Activated CD4-positive, alpha-beta T cell treated with anti-CD3 and anti-CD28 coated beads, Interleukin-2, amount 10 ng/mL, durations not matched to agents 7 days and 5 days (primary cell): ENCODE measurements around the gene MTHFD2L. TPM values are rescaled to one million over a fixed set of nuclear protein-coding genes. Genes with fewer than 3 reads are reported as not detected.
A peak's percentile ranks its signal among the peaks of the same experiment; 100 is the strongest.
"Not testable (repeated sequence)": the region's sequence is repeated elsewhere in the genome, so short reads cannot be mapped to it uniquely, and the experiment has no call there.

Source experiments
- CTCF ChIA-PET: fragments of 350-600 bp; sonication (Branson Sonifier 250); formaldehyde crosslinking; loops from one replicate; lab custom pipeline; 2021; ENCODE audit warnings: antibody characterized with exemption; lab: Charles Lee
- POLR2A ChIA-PET: fragments of 350-600 bp; sonication (Branson Sonifier 250); formaldehyde crosslinking; loops from one replicate; lab custom pipeline; 2021; ENCODE audit warnings: antibody characterized with exemption; lab: Charles Lee
- DNase-seq: peaks from one replicate; pipeline ENCODE4 v3.0.0-alpha.2; 2020
- H3K27ac Mint-ChIP-seq: one replicate; pipeline ENCODE4 v1.8.0; 2021; ENCODE audit warnings: mild to moderate bottlenecking, moderate library complexity, mixed read lengths
- H3K27me3 Mint-ChIP-seq: one replicate; pipeline ENCODE4 v1.8.0; 2021; ENCODE audit warnings: mixed read lengths
- H3K36me3 Mint-ChIP-seq: one replicate; pipeline ENCODE4 v1.8.0; 2021; ENCODE audit warnings: low read depth, mixed read lengths
- H3K4me1 Mint-ChIP-seq: one replicate; pipeline ENCODE4 v1.8.0; 2021; ENCODE audit warnings: mixed read lengths
- H3K4me3 Mint-ChIP-seq: one replicate; pipeline ENCODE4 v1.8.0; 2021; ENCODE audit warnings: mild to moderate bottlenecking, moderate library complexity, mixed read lengths
- H3K9me3 Mint-ChIP-seq: one replicate; pipeline ENCODE4 v1.8.0; 2021; ENCODE audit warnings: mixed read lengths
- total RNA-seq, 2 experiments: library from RNA; stranded (reverse); gene quantifications; one replicate each; pipeline ENCODE4 v1.2.3, GENCODE V29; 2021

MTHFD2L gene
- total RNA-seq, 2 experiments from 2014 or later: 7.9 to 8.9 TPM

DNA sequence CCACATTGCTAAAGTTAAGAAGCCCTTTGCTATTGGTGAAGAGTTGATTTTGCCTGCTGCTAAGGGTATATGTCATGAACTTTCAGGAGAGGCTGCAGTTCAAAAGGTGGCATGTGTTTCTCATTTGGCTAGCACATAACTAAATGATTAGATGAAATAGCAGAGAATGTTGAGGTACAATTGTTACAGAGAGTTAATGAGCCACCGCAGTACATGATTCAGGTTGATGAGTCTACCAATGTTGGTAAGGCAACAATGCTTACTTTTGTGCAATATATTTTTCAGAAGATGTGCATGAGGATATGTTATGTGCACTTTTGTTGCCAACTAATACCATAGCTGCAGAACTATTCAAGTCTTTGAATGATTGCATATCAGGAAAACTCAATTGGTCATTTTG is 37.8 kb upstream of the MTHFD2L start:
- H3K27ac Mint-ChIP-seq: no peak overlapping the region
- H3K9me3 Mint-ChIP-seq: peaks cover 3% of the 10 kb centered on the region
- H3K4me3 Mint-ChIP-seq: no peak overlapping the region
- no peaks in the 10 kb centered on the region for H3K4me1 Mint-ChIP-seq
- ChIA-PET POLR2A (no interaction called here), CTCF (no interaction called here)
- no peaks in the 10 kb centered on the region for H3K27me3 Mint-ChIP-seq
- DNase-seq: no peak
- H3K36me3 Mint-ChIP-seq: no peaks in the 10 kb centered on the region

DNA sequence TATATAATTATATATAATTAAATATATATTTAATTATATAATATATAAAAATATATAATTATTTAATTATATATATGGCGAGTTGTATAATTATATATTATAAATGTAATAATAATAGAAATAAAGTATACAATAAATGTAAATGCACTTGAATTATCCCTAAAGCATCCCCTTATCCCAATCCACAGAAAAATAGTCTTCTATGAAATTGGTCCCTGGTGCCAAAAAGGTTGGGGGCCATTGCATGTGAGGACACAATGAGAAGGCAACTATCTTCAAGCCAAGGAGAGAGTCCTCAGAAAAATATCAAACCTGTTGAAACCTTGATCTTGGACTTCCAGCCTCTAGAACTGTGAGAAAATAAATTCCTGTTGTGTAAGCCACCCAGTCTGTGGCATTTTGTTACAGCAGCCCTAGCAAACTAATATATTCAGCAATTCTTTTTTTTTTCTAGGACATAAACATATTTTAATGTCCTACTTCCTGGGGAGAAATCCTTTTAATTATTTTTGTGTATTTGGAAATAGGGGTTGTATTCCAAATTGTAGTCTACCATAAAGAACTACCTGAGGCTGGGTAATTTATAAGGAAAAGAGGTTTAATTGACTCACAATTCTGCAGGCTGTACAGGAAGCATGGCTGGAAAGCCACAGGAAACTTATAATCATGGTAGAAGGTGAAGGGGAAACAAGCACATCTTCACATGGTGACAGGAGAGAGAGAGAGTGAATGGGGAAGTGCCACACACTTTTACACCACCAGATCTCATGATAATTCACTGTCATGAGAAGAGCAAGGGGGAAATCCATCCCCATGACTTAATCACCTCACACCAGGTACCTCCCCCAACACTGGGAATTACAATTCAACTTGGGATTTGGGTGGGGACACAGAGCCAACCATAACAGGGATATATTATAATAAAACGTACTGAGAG is 36.0 kb upstream of the MTHFD2L start:
- ChIA-PET POLR2A (no interaction called here), CTCF (no interaction called here)
- no peak overlapping the region for H3K4me3 Mint-ChIP-seq
- DNase-seq: no peak
- H3K27ac Mint-ChIP-seq: no peak overlapping the region
- H3K27me3 Mint-ChIP-seq: no peaks in the 10 kb centered on the region
- no peaks in the 10 kb centered on the region for H3K36me3 Mint-ChIP-seq
- H3K4me1 Mint-ChIP-seq: no peaks in the 10 kb centered on the region
- H3K9me3 Mint-ChIP-seq: peaks cover 3% of the 10 kb centered on the region

DNA sequence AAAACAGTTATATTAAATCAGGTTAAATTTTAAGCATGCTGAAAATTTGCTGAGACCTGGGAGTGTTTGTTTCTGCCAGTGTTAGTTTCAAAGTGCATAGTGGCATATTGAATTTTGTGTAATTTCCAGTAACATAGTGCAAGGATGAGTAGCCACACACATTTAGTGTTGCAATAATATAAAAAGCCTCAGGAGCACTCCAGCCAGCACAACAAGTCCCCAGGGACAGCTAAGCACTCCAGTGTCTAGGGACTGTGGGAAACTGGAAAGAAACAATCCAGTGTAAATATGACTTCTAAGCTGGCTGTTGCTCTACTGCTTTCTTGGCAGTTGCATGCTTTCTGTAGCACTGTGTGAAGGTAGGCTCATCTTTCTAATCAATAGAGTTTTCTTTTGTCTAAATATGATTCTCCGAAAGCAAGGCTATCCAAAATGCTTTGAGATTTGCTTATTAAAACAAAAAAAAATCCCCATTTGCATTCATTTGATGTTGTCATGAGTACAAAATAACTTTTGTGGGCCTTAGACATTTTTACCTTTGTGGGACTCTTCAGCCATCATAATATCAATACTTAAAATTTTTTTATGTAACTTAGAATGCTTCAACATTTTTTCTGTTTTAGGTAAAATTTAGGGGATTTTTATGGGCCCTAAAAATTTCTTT is 34.7 kb upstream of the MTHFD2L start:
- H3K4me1 Mint-ChIP-seq: no peaks in the 10 kb centered on the region
- H3K36me3 Mint-ChIP-seq: no peaks in the 10 kb centered on the region
- H3K4me3 Mint-ChIP-seq: no peak overlapping the region
- peaks cover 3% of the 10 kb centered on the region for H3K9me3 Mint-ChIP-seq
- POLR2A ChIA-PET: no interaction called here
- H3K27me3 Mint-ChIP-seq: no peaks in the 10 kb centered on the region
- CTCF ChIA-PET: no interaction called here
- no peak overlapping the region for H3K27ac Mint-ChIP-seq
- no peak for DNase-seq

DNA sequence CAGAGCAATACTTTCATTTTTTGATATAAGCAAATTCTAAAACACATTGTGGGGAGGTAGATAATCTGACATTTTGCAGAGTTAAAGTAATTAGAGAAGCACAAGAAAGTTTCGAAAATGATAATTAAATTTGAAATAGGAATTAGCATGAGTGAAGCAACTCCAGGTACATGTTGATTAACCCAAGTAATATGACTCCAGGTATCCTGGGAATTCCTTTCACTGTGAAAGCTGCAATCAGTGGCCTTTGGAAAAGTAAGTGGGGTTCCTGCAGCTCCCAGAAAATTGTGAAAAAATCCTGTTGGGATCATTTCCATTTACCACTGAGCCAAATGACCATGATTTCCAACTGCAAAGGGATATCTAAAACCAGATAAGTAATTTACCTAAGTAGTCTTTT is 32.9 kb upstream of the MTHFD2L start:
- H3K4me3 Mint-ChIP-seq: no peak overlapping the region
- H3K36me3 Mint-ChIP-seq: no peaks in the 10 kb centered on the region
- no peak for DNase-seq
- H3K4me1 Mint-ChIP-seq: no peaks in the 10 kb centered on the region
- ChIA-PET CTCF (no interaction called here), POLR2A (no interaction called here)
- H3K27ac Mint-ChIP-seq: no peak overlapping the region
- H3K27me3 Mint-ChIP-seq: no peaks in the 10 kb centered on the region
- H3K9me3 Mint-ChIP-seq: peaks cover 3% of the 10 kb centered on the region

DNA sequence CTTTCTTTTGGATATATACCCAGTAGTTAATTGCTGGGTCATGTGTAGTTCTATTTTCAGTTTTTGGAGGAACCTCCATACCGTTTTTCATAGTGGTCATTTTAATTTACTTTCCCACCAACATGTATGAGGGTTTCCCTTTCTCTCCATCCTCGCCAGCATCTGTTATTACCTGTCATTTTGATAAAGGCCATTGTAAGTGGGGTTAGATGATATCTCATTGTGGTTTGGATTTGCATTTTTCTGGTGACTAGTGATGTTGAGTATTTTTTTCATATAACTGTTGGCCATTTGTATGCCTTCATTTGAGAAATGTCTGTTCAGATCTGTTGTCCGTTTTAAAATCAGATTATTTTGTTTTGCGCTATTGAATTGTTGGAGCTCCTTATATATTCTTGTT is 30.2 kb upstream of the MTHFD2L start:
- Mint-ChIP-seq H3K9me3 (no peaks in the 10 kb centered on the region), H3K27ac (no peak overlapping the region), H3K4me3 (no peak overlapping the region), H3K4me1 (no peaks in the 10 kb centered on the region), H3K36me3 (no peaks in the 10 kb centered on the region), H3K27me3 (no peaks in the 10 kb centered on the region)
- ChIA-PET CTCF (no interaction called here), POLR2A (no interaction called here)
- no peak for DNase-seq

DNA sequence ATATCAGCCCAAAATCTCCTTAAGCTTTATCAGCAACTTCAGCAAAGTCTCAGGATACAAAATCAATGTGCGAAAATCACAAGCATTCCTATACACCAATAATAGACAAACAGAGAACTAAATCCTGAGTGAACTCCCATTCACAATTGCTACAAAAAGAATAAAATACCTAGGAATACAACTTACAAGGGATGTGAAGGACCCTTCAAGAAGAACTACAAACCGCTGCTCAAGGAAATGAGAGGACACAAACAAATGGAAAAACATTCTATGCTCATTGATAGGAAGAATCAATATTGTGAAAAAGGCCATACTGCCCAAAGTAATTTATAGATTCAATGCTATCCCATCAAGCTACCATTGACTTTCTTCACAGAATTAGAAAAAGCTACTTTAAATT is 27.1 kb upstream of the MTHFD2L start:
- H3K36me3 Mint-ChIP-seq, H3K27ac Mint-ChIP-seq, H3K4me3 Mint-ChIP-seq, H3K27me3 Mint-ChIP-seq, H3K9me3 Mint-ChIP-seq, DNase-seq, H3K4me1 Mint-ChIP-seq, POLR2A ChIA-PET, CTCF ChIA-PET: not testable (repeated sequence)

DNA sequence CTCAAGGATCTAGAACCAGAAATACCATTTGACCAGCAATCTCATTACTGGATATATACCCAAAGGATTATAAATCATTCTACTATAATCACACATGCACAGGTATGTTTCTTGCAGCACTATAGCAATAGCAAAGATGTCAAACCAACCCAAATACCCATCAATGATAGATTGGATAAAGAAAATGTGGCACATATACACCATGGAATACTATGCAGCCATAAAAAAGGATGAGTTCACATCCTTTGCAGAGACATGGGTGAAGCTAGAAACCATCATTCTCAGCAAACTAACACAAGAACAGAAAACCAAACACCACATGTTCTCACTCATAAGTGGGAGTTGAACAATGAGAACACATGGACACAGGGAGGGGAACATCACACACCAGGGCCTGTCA is 25.7 kb upstream of the MTHFD2L start:
- H3K27ac Mint-ChIP-seq, H3K4me1 Mint-ChIP-seq, DNase-seq, CTCF ChIA-PET, H3K36me3 Mint-ChIP-seq, H3K4me3 Mint-ChIP-seq, POLR2A ChIA-PET, H3K9me3 Mint-ChIP-seq: not testable (repeated sequence)
- peaks cover 12% of the 10 kb centered on the region for H3K27me3 Mint-ChIP-seq

DNA sequence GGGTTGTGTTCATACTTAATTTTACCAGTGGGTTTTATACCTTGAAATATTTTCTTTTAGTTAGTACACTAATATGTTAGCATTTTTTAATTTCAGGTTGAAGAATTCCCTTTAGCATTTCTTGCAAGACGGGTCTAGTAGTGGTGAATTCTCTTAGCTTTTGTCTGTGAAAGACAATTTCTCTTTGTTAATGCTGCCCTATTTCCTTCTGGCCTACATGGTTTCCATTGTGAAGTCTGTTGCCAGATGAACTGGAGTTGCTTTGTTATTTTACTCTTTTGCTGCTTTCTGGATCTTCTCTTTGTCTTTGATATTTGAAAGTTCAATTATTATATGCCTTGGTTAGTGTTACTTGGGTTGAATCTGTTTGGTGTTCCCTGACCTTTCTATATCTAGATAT is 25.0 kb upstream of the MTHFD2L start:
- Mint-ChIP-seq H3K36me3 (no peaks in the 10 kb centered on the region), H3K4me3 (no peak overlapping the region), H3K27ac (no peak overlapping the region), H3K27me3 (peaks cover 14% of the 10 kb centered on the region), H3K4me1 (no peaks in the 10 kb centered on the region), H3K9me3 (no peaks in the 10 kb centered on the region)
- no peak for DNase-seq
- ChIA-PET POLR2A (no interaction called here), CTCF (no interaction called here)

DNA sequence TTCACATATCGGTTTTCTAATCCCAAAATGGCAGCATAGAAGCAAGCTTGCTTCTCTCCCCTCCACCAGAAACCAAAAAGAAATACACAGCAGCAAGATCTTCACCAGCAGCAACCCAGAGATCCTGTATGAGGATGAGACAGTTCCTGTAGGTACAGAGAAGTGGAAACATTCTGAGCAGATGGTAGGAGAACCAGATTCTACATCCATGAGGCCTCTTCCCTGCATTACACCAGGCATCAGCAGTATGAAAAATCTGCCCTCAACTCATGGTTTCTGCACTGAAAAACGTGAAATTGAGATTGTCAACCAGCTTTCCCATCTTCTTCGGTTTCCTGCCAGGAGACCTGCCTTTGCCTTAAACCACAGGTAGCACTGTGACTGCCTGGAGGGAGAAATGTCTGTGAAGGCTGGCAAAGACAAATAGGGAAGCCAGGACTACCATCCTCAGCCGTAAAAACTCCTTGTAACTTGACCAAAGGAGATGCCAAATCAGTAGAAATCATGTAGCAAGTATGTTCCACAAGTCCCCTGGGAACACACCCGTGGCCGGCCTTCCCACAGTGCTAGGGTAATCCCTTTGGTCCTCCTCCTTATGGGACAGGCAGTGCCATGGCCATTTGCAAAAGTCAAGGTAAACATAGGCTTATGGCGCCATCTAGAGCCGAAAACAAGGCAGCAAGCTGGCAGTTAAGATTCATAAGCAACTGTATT is 24.0 kb upstream of the MTHFD2L start:
- Mint-ChIP-seq H3K27ac (no peak overlapping the region), H3K4me1 (no peaks in the 10 kb centered on the region), H3K36me3 (no peaks in the 10 kb centered on the region), H3K9me3 (no peaks in the 10 kb centered on the region), H3K4me3 (no peak overlapping the region), H3K27me3 (peaks cover 14% of the 10 kb centered on the region)
- CTCF ChIA-PET: no interaction called here
- POLR2A ChIA-PET: interaction anchor here (0.7 kb wide), 1 partner anchor 9 kb away, joined by 3 read pairs; no protein-coding TSS in a partner anchor
- peak; percentile 68 for DNase-seq

DNA sequence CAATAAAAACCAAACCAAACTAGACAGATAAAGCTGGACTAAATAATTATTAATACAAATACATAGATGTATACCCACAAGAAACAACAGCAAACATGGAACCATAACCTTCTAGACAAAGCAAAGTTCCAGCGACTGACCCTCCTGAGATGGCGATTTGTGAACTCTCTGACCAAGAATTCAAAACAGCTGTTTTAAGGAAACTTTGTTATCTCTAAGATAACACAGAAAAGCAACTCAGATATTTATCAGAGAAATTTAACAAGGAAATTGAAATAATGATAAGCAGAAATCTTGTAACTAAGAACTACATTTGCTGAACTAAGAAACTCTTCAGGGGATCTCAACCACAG is 23.4 kb upstream of the MTHFD2L start:
- no peak for DNase-seq
- ChIA-PET POLR2A (interaction anchor here (0.7 kb wide), 1 partner anchor 9 kb away, joined by 3 read pairs; no protein-coding TSS in a partner anchor), CTCF (no interaction called here)
- H3K36me3 Mint-ChIP-seq: no peaks in the 10 kb centered on the region
- no peak overlapping the region for H3K27ac Mint-ChIP-seq
- H3K9me3 Mint-ChIP-seq: no peaks in the 10 kb centered on the region
- no peak overlapping the region for H3K4me3 Mint-ChIP-seq
- peaks cover 14% of the 10 kb centered on the region for H3K27me3 Mint-ChIP-seq
- H3K4me1 Mint-ChIP-seq: no peaks in the 10 kb centered on the region

DNA sequence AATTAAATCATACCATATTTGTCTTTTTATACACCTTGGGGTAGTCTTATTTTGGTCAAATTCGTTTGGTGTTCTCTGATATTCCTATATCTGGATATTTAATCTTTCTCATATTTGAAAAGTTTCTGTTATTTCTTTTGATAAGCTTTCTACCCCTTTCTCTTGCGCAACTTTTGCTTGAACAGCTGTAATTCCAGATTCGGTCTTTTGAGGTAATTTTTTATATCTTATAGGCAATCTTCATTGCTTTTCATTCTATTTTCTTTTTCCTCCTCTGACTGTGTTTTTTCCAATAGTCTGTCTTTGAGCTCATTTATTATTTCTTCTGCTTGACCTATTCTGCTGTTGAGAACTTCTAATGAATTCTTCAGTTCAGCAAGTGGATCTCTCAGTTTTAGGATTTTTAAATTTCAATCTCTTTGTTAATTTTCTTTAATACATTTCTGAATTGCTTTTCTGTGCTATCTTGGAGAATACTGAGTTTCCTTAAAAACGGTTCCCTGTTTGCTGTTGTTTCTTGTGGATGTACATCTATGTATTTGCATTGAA is 11.3 kb upstream of the MTHFD2L start:
- Mint-ChIP-seq H3K4me3 (no peak overlapping the region), H3K27me3 (peaks cover 36% of the 10 kb centered on the region), H3K9me3 (no peaks in the 10 kb centered on the region), H3K4me1 (no peaks in the 10 kb centered on the region), H3K27ac (no peak overlapping the region), H3K36me3 (no peaks in the 10 kb centered on the region)
- no peak for DNase-seq
- POLR2A ChIA-PET: no interaction called here
- CTCF ChIA-PET: no interaction called here

DNA sequence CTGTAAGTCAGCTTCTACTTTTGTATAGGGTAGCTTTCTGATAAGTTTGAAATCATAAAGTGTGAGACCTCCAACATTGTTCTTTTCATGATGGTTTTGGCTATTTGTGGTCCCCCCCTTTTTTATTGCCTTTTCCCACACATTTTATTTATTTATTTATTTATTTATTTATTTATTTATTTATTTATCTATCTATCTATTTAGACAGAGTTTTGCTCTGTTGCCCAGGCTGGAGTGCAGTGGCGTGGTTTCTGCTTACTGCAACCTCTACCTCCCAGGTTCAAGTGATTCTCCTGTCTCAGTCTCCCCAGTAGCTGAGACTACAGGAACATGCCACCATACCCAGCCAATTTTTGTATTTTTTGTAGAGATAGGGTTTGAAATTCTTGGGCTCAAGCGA is 9.7 kb upstream of the MTHFD2L start:
- ChIA-PET CTCF (interaction anchor here (0.7 kb wide), 1 partner anchor 427 kb away, joined by 3 read pairs; no protein-coding TSS in a partner anchor), POLR2A (no interaction called here)
- no peaks in the 10 kb centered on the region for H3K9me3 Mint-ChIP-seq
- no peak for DNase-seq
- H3K27ac Mint-ChIP-seq: no peak overlapping the region
- no peak overlapping the region for H3K4me3 Mint-ChIP-seq
- peaks cover 39% of the 10 kb centered on the region for H3K27me3 Mint-ChIP-seq
- no peaks in the 10 kb centered on the region for H3K4me1 Mint-ChIP-seq
- H3K36me3 Mint-ChIP-seq: no peaks in the 10 kb centered on the region

DNA sequence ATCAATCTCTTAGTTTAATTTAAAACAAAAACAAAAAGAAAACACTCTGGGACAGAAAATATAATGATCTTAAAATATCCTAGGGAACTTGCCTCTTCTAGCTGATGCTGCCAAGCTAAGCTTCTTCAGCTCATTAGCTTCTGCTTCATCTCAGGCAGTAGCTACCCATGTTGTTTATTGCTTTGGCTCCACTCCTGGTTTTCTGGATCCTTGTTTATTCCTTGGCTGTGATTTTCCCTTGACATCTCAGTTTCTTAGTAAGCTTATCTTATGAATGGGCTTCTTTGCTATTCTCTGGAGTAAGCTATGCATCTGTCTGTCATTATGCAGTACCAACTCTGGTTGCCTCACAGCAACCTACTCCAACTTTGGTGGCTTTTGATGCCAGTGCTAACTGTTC is 5.1 kb upstream of the MTHFD2L start:
- POLR2A ChIA-PET: no interaction called here
- no peak for DNase-seq
- Mint-ChIP-seq H3K27me3 (peaks cover 38% of the 10 kb centered on the region), H3K9me3 (no peaks in the 10 kb centered on the region), H3K4me1 (peaks cover 10% of the 10 kb centered on the region), H3K4me3 (no peak overlapping the region), H3K27ac (no peak overlapping the region), H3K36me3 (no peaks in the 10 kb centered on the region)
- CTCF ChIA-PET: no interaction called here
